Renal pelvis (tissue), 4 donors: Measurements from ENCODE around the gene SLBP. TPM values are rescaled to one million over a fixed set of nuclear protein-coding genes. Genes with fewer than 3 reads are reported as not detected.
"Not testable (repeated sequence)": the region's sequence is repeated elsewhere in the genome, so short reads cannot be mapped to it uniquely, and the experiment has no call there.

ENCODE experiments used
- DNase-seq: peaks from one replicate; pipeline ENCODE4 v3.0.0-alpha.2; 2013
- polyA plus RNA-seq, 3 donors: library from polyadenylated mRNA; unstranded; fragments of 120-200 nt; gene quantifications; one replicate each; pipeline ENCODE4 v1.2.1, GENCODE V29; 2013; ENCODE audit not compliant: insufficient read length in 3 of 3

The SLBP gene
- polyA plus RNA-seq, 3 donors, result 80.8 to 87.6 (median 86.8) TPM

DNA sequence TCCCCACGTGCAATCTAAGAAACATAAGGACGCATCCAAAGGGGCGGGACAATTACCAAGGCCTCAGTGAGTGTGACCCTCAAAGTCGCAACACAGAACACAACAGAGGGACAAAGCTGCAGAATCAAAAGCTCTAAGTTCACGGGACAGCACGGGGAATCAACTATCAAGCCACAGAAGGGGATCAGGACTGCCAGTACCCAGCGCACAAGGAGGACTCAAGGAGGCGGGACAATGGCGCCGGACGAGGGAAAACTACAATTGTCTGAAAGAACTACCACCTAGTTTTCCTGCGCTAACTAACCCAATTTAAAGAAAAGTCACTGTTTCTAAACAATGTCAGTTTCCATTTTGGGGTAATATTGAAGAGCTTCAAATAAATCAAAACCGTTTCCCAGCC lies 29.3 kb downstream of the SLBP start:
- no peak for DNase-seq

DNA sequence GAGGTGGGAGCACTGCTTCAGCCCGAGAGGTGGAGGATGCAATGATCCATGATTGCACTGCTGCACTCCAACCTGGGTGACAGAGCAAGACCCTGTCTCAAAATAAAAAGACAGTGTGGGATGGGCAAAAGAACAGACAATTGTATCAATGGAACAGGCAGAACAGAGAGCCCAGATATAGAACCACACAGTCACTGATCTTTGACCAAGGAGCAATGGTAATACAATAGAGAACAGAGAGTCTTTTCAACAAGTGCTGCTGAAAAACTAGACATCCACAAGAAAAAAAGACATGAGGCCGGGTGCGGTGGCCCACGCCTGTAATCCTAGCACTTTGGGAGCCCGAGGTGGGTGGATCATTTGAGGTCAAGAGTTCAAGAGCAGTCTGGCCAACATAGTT lies 33.9 kb downstream of the SLBP start:
- no peak for DNase-seq

DNA sequence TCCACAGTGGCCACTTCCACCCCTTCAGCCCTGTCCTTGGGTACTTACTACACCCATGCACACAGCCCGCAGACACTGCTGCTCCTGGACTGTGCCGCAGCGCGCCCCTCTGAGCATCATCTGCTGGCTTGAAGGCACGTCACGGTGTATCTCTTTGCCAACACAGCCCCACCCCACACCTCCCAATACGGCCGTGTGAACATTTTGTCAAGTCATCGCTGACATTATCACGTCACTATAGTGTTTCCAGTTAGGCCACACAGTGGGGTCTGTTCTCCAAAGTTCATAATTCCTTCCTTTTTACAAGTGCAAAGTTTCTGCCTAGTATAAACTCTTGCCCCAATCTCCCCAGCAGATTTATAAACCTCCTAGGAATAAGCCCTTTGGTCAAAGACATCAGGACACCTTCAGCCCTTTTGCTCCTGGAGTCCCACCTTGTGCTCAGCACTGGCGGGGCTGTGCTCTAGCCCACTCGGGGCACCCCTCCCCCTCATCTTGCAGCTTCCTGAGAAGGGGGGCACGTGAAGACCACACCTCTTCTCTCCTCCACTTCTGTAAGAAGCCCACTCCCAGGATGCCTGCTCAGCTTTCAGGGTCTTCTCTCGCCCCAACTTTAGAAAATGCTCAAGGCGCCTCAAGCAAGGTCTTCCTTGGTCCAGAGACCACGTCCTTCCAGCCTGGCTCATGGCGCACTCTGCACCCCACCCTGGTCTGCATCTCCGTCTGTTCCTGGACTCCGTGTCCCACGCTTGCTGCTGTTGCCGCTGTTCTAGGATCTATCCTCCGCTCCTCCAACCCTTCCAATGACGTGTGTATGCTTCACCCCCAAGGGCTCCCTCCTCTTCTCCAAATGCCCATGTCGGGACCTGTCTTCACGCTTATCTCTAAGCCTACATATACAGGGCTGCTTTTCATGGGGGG lies 35.3 kb downstream of the SLBP start:
- no peak for DNase-seq

- DNase-seq, result no peak
Measured at GRCh38 chr4:1675802-1676137, 36.3 kb downstream of the SLBP start.

DNA sequence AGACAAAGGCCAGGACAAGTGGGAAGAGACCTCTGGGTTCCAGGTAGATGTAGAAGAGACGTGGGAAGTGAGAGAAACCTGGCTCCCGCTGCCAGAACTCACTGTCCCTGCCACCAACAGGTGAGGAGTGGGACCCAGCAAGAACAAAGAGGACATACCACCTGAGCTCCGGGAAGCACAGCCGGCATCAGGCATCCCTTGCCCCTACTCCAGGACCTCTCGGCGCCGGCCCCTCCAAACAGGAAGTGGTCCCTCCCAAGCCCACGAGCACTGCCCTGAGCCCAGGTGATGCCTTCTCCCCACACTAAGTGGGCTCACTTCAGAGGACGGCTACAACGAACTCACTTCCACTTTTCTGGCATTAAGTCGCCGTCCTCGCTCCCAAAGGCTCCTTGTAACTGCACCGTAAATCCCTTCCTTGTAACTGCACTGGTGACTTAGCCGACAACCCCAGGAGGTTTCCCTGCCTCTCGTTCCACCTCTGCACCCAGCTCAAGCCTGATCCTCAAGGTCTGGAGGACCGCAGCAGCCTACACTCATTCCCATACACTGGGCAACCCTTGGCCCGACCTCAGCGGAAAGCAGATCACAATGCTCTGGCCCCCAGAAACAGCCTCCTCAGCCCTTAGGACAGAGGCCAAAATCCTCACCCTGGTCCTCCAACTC lies 36.9 kb downstream of the SLBP start:
- DNase-seq, result no peak

DNA sequence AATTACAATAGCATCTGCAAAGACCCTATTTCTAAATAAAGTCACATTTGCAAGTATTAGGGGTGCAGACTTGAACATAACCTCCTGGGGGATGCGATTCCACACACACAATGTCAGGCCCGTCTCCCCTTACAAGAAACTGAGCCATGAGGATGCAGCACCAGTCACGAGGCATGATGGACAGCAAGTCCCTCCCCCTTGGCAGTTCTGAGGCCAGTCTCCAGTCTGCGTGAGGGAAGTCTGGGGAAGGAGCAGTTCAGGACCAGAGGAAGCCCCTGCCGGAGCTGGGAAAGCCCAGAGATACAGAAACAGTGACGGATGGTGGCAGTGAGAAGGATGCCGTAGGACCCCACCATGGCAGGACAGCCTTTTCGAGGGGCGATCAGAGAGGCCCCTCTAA lies 37.4 kb downstream of the SLBP start:
- DNase-seq, result no peak

DNA sequence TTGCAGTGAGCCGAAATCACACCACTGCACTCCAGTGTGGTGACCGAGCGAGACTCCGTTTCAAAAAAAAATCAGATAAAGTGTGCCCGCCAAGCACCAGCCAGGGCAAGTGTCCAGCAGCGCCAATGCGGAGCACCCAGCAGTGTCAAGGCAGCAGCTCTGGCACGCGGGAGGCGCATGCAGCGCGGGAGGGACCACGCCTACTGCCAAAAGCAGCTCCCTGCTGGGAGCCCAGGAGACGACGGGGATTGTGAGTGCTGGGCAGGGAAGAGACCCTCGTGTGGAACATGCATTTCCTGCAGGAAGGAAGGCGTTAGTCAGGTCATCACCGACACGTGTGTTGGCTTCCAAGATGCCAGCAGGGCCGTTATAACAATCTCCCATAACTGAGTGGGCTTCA lies 38.4 kb downstream of the SLBP start:
- no peak for DNase-seq

DNA sequence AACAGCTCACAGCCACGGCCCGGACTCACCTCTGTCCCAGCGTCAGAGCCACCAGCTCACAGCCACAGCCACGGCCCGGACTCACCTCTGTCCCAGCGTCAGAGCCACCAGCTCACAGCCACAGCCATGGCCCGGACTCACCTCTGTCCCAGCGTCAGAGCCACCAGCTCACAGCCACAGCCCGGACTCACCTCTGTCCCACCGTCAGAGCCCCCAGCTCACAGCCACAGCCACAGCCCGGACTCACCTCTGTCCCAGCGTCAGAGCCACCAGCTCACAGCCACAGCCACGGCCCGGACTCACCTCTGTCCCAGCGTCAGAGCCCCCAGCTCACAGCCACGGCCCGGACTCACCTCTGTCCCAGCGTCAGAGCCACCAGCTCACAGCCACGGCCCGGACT lies 41.1 kb downstream of the SLBP start:
- not testable (repeated sequence) for DNase-seq

DNA sequence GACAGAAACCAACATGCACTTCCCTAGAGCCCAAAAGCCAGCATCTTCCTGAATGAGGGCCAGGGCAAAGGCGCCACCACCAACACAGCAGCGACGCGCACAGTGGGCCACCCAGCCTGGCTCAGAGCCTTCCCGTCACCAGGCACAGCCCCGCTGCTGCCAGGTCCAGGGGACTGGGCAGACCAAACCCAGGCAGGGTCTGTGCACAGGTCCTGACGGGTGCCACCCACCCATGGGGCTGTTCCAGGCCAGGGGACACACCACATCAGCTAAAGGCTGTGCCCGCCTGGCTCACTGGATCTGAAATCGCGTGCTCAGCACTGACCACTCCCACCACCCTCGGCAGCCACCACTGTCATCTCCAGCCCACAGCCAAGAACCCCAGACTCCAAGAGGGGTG lies 41.8 kb downstream of the SLBP start:
- DNase-seq, result no peak

- no peak for DNase-seq
Measured at GRCh38 chr4:1669850-1670249, 42.3 kb downstream of the SLBP start.

GRCh38 chr4:1669270-1669669 lies 42.8 kb downstream of the SLBP start:
- DNase-seq, result no peak

GRCh38 chr4:1668488-1668840 lies 43.7 kb downstream of the SLBP start:
- no peak for DNase-seq

- no peak for DNase-seq
Measured at GRCh38 chr4:1667273-1667672, 44.8 kb downstream of the SLBP start.

GRCh38 chr4:1666391-1666790 lies 45.7 kb downstream of the SLBP start:
- no peak for DNase-seq

DNA sequence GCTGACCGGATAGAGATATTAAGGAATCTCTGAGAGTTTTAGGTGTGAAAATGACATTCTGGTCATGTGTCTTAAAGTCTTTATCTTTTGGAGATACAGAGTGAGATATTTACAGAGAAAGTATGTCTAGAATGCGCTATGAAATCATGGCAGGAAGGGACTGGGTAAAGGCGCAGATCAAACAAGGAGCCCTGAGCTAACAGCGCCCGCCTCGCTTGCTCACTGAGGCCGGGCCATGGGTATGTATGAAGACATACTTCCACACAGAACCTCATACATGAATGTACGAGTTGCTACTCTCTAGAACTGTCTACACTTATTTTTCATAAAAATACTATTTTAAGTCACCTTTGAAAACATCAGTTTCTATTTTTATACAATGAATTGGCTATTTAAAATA lies 48.0 kb downstream of the SLBP start:
- DNase-seq, result no peak

GRCh38 chr4:1663549-1663948 lies 48.6 kb downstream of the SLBP start:
- no peak for DNase-seq

- no peak for DNase-seq
Measured at GRCh38 chr4:1661695-1662094, 50.4 kb downstream of the SLBP start.

DNA sequence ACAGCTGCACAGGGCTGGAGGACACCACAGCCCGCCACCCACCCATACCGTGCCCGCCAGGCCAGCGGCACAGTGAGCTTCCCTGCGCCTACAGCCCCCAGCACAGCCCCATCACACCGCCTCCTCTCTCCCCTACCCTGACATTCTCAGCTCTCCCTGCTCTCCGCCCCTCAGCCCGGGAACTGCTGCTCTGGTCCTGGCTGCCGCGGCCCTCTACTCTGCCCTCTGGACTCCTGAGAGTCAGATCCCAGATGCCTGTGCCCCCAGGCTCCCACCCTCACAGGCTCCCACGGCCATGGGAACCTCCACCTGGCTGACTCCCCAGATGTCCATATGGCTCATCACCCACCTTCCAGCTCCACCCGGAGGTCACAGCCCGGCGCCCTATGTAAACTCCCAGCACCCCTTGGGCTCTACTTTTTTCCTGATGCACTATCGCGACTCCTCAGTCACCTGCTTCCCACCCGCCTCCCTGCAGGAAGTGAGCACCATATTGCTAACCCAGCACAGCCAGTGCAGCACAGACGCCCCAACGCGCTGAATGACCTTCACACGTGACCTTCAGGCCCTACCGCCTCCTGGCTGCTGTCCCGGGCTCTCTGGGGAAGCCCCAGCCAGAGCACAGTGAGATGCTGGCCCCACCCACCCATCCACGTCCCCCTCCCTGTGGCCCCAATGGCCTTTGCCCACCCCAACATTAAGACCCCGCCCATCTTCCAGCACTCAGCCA lies 51.0 kb downstream of the SLBP start:
- no peak for DNase-seq

- DNase-seq, result no peak
Measured at GRCh38 chr4:1659104-1660043, 52.7 kb downstream of the SLBP start.

DNA sequence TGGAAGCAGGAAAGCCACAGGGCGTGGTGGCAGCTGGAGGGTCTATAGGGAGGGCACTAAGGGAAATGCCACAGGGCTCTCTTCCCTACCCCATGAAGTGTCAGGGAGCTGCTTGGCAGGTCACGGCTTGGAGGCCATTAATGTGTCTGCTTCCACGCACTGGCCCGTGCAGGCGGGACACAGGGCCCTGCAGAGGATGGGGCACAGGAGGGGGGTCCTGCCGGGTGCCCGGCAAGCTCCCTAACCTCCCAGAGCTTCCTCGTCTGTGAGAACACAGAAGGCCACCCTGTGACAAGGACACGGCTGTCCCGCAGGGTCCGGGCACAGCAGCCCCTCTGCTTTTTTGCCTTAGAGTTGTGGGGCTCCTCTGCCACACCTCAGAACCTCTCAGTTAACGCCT lies 53.5 kb downstream of the SLBP start:
- no peak for DNase-seq

- DNase-seq, result no peak
Measured at GRCh38 chr4:1658146-1658545, 54.0 kb downstream of the SLBP start.

DNA sequence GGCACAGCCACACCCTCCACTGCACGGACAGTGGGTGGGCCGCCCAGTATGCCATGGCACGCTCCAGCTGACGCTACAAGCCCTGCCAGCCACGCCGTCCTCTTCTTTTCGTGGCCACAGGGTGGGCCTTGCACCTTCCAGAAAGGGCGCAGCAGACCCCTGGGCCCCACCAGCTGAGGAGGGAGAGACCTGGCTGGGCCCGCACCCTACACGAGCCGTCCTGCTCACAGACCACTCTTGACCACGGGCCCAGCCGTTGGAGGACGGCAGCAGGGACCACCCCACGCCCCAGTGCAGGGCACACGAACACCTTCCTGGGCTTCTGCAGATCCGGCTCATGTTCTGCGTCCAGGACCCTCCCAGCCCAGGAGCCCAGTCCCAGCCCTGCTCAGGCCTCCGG lies 55.1 kb downstream of the SLBP start:
- DNase-seq, result no peak
